H9 (cell line): Measurements from ENCODE around the gene SOCS1. TPM values are rescaled to one million over a fixed set of nuclear protein-coding genes. Genes with fewer than 3 reads are reported as not detected.

Experiments used
- DNase-seq: peaks from one replicate; pipeline ENCODE4 v3.0.0-alpha.2; 2017
- H2AFZ ChIP-seq: one replicate; pipeline ENCODE4 v1.6.1; 2013; ENCODE audit warnings: mild to moderate bottlenecking, low read length, control low read depth, moderate library complexity
- H2AK5ac ChIP-seq: 2 replicates; pipeline ENCODE4 v1.6.1; 2013; ENCODE audit warnings: low read length, control low read depth, mixed read lengths; ENCODE audit not compliant: insufficient read length
- H2BK120ac ChIP-seq: one replicate; pipeline ENCODE4 v1.6.1; 2013; ENCODE audit warnings: low read depth, mild to moderate bottlenecking, low read length, control low read depth, inconsistent platforms; ENCODE audit not compliant: poor library complexity, severe bottlenecking
- H2BK12ac ChIP-seq: 2 replicates; pipeline ENCODE4 v1.6.1; 2013; ENCODE audit warnings: low read length, control low read depth, mixed read lengths, low read depth; ENCODE audit not compliant: insufficient read length
- H2BK15ac ChIP-seq: 2 replicates; pipeline ENCODE4 v1.6.1; 2013; ENCODE audit warnings: low read depth, low read length, control low read depth
- H2BK20ac ChIP-seq: one replicate; pipeline ENCODE4 v1.6.1; 2013; ENCODE audit warnings: low read depth, mild to moderate bottlenecking, low read length, control low read depth, inconsistent platforms; ENCODE audit not compliant: poor library complexity, severe bottlenecking
- H2BK5ac ChIP-seq: 2 replicates; pipeline ENCODE4 v1.6.1; 2013; ENCODE audit warnings: low read length, control low read depth, mixed read lengths; ENCODE audit not compliant: insufficient read length
- H3K14ac ChIP-seq: 2 replicates; pipeline ENCODE4 v1.6.1; 2013; ENCODE audit warnings: low read length, control low read depth; ENCODE audit not compliant: insufficient read depth
- H3K18ac ChIP-seq: 2 replicates; pipeline ENCODE4 v1.6.1; 2013; ENCODE audit warnings: low read depth, mild to moderate bottlenecking, mixed read lengths, low read length, control low read depth; ENCODE audit not compliant: insufficient read length
- H3K23ac ChIP-seq: 2 replicates; pipeline ENCODE4 v1.6.1; 2013; ENCODE audit warnings: low read length, control low read depth, mixed read lengths, low read depth; ENCODE audit not compliant: insufficient read length
- H3K23me2 ChIP-seq: 2 replicates; pipeline ENCODE4 v1.6.1; 2013; ENCODE audit warnings: low read depth, mild to moderate bottlenecking, mixed read lengths, low read length, control low read depth; ENCODE audit not compliant: insufficient read length, poor library complexity, severe bottlenecking
- H3K27ac ChIP-seq: 2 replicates; pipeline ENCODE4 v1.5.1; 2013; ENCODE audit warnings: low read length, control low read depth, mixed read lengths, low read depth; ENCODE audit not compliant: insufficient read length
- H3K27me3 ChIP-seq: 2 replicates; pipeline ENCODE4 v1.6.1; 2013; ENCODE audit warnings: low read length, control low read depth, inconsistent platforms; ENCODE audit not compliant: insufficient read depth
- H3K4ac ChIP-seq: 2 replicates; pipeline ENCODE4 v1.6.1; 2013; ENCODE audit warnings: low read depth, mild to moderate bottlenecking, control low read depth, inconsistent platforms, low read length, moderate library complexity
- H3K4me1 ChIP-seq: 2 replicates; pipeline ENCODE4 v1.6.1; 2013; ENCODE audit warnings: low read length, control low read depth, inconsistent platforms; ENCODE audit not compliant: insufficient read depth
- H3K4me2 ChIP-seq: 2 replicates; pipeline ENCODE4 v1.6.1; 2013; ENCODE audit warnings: low read length, control low read depth, mixed read lengths; ENCODE audit not compliant: insufficient read length, insufficient read depth
- H3K56ac ChIP-seq: 2 replicates; pipeline ENCODE4 v1.6.1; 2013; ENCODE audit warnings: low read depth, mild to moderate bottlenecking, mixed read lengths, low read length, control low read depth; ENCODE audit not compliant: insufficient read length
- H3K79me1 ChIP-seq: 2 replicates; pipeline ENCODE4 v1.6.1; 2013; ENCODE audit warnings: low read depth, mild to moderate bottlenecking, moderate library complexity, low read length, control low read depth, inconsistent platforms; ENCODE audit not compliant: insufficient read depth, poor library complexity, severe bottlenecking
- H3K79me2 ChIP-seq: 2 replicates; pipeline ENCODE4 v1.6.1; 2013; ENCODE audit warnings: low read length, control low read depth, inconsistent platforms; ENCODE audit not compliant: insufficient read depth
- H3K9ac ChIP-seq: 2 replicates; pipeline ENCODE4 v1.6.1; 2013; ENCODE audit warnings: low read length, control low read depth, mixed read lengths; ENCODE audit not compliant: insufficient read length; ENCODE audit errors: extremely low read depth
- H3K9me3 ChIP-seq: one replicate; pipeline ENCODE4 v1.6.1; 2013; ENCODE audit warnings: low read depth, low read length, inconsistent platforms; ENCODE audit not compliant: control insufficient read depth
- H3T11ph ChIP-seq: one replicate; pipeline ENCODE4 v1.6.1; 2013; ENCODE audit warnings: mild to moderate bottlenecking, low read length, control low read depth, inconsistent platforms
- H4K20me1 ChIP-seq: one replicate; pipeline ENCODE4 v1.6.1; 2013; ENCODE audit not compliant: control insufficient read depth, insufficient read length, insufficient read depth
- H4K5ac ChIP-seq: 2 replicates; pipeline ENCODE4 v1.6.1; 2013; ENCODE audit warnings: low read depth, mild to moderate bottlenecking, mixed read lengths, low read length, control low read depth; ENCODE audit not compliant: insufficient read length
- H4K8ac ChIP-seq: replicated peaks from 2 replicates; pipeline ENCODE4 v1.6.1; 2013; ENCODE audit warnings: low read length, control low read depth, mixed read lengths, low read depth; ENCODE audit not compliant: insufficient read length
- H4K91ac ChIP-seq: 2 replicates; pipeline ENCODE4 v1.6.1; 2013; ENCODE audit warnings: low read depth, mild to moderate bottlenecking, moderate library complexity, mixed read lengths, low read length, control low read depth; ENCODE audit not compliant: insufficient read length
- H3K27ac Mint-ChIP-seq, 3 experiments: 2 replicates in 2 of 3; 3 replicates in 1 of 3; pipeline ENCODE4 v1.8.0; 2020 to 2021; ENCODE audit warnings: mixed read lengths in 3 of 3, mild to moderate bottlenecking in 1 of 3, moderate library complexity in 1 of 3
- H3K27me3 Mint-ChIP-seq: 2 replicates; pipeline ENCODE4 v1.8.0; 2021; ENCODE audit warnings: low read depth, mild to moderate bottlenecking, moderate library complexity, mixed read lengths
- H3K36me3 Mint-ChIP-seq, 3 experiments: 2 replicates in 2 of 3; 3 replicates in 1 of 3; pipeline ENCODE4 v1.8.0; 2020 to 2021; ENCODE audit warnings: low read depth in 3 of 3, mixed read lengths in 3 of 3; ENCODE audit not compliant: insufficient read depth in 1 of 3
- H3K4me1 Mint-ChIP-seq, 2 experiments: 2 replicates each; pipeline ENCODE4 v1.8.0; 2020; ENCODE audit warnings: mixed read lengths in 2 of 2
- H3K4me3 Mint-ChIP-seq, 2 experiments: 2 replicates in 1 of 2; 3 replicates in 1 of 2; pipeline ENCODE4 v1.8.0; 2020 to 2021; ENCODE audit warnings: mild to moderate bottlenecking in 2 of 2, mixed read lengths in 2 of 2, moderate library complexity in 1 of 2
- H3K9me3 Mint-ChIP-seq, 2 experiments: 2 replicates in 1 of 2; 3 replicates in 1 of 2; pipeline ENCODE4 v1.8.0; 2020; ENCODE audit warnings: mild to moderate bottlenecking in 2 of 2, mixed read lengths in 2 of 2, moderate library complexity in 1 of 2
- WGBS: extraction: QIAGEN DNeasy Blood & Tissue Kit; methylation state at CpG from one replicate; pipeline ENCODE4 v1.1.7; 2013; ENCODE audit warnings: missing lambda C conversion rate, low lambda C conversion rate, mixed read lengths; ENCODE audit not compliant: insufficient read length; ENCODE audit errors: extremely low coverage; 5-methylcytosine and 5-hydroxymethylcytosine counted together
- total RNA-seq: library from RNA; stranded (reverse); gene quantifications from 2 replicates; pipeline ENCODE4 v1.2.1, GENCODE V29; 2021
- TF ChIP-seq, protein P1 (sequence below): fragments of 200-600 bp; sonication (generic); conservative IDR thresholded peaks from 3 replicates; pipeline ENCODE4 v1.8.0; 2021; ENCODE audit warnings: antibody characterized with exemption, mild to moderate bottlenecking

SOCS1 gene
- total RNA-seq, 1 experiment from 2014 or later, result 11.0 TPM

DNA sequence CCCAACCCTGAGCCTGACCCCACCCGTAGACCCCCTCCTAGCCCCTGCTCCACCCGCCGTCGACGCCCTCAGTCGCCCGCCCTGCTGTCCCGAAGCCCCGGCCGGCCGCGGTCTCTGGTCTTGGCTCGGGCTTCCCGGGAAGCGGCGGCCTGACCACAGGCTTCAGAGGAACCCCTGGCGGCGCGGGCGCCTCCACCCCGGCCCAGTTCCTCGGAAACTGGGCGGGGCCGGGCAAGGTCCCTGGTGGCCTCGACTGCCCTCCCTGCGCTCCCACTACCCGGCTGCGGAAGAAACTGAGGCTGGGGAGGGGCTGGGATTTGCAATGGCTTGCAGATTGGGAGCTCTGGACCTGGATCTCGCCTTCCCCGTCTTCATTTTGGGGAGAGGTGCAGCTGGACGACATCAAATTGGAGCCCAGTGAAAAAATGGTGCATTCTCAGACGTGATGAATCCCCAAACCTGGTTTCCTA is 692 bp upstream of the SOCS1 start:
- no peak overlapping the region for H4K91ac ChIP-seq
- H3K4me2 ChIP-seq, result peak overlapping the region; percentile 78
- H3K18ac ChIP-seq, result peak overlapping the region; percentile 66
- no peak overlapping the region for H2BK120ac ChIP-seq
- no peaks in the 10 kb centered on the region for H3K9me3 ChIP-seq
- H3K4me1 ChIP-seq, result peaks cover 5% of the 10 kb centered on the region; the same call in 1 of the 2 replicates
- no peak overlapping the region for H2BK15ac ChIP-seq
- no peak overlapping the region for H2BK5ac ChIP-seq
- no peak overlapping the region for H2BK12ac ChIP-seq
- Mint-ChIP-seq H3K27ac (peak overlapping the region; percentile 72 to 92 (median 81); a peak in 4 of 7 replicates), H3K4me1 (peaks cover 30 to 31% of the 10 kb centered on the region in 2 experiments), H3K27me3 (no peaks in the 10 kb centered on the region; the same call in 1 of the 2 replicates), H3K4me3 (peak overlapping the region; percentile 87 to 89), H3K36me3 (peaks cover 5 to 13% (median 8%) of the 10 kb centered on the region in 3 experiments; a peak in 5 of 7 replicates), H3K9me3 (no peaks in the 10 kb centered on the region)
- H3K56ac ChIP-seq, result no peak overlapping the region
- H2AFZ ChIP-seq, result no peak overlapping the region
- H3K79me1 ChIP-seq, result no peaks in the 10 kb centered on the region
- peaks cover 6% of the 10 kb centered on the region for H4K20me1 ChIP-seq
- H2AK5ac ChIP-seq, result no peak overlapping the region
- H3K27ac ChIP-seq, result no peak overlapping the region
- no CpG with 5 or more reads among the region's 32 CpGs for WGBS
- TF ChIP-seq, protein P1, sequence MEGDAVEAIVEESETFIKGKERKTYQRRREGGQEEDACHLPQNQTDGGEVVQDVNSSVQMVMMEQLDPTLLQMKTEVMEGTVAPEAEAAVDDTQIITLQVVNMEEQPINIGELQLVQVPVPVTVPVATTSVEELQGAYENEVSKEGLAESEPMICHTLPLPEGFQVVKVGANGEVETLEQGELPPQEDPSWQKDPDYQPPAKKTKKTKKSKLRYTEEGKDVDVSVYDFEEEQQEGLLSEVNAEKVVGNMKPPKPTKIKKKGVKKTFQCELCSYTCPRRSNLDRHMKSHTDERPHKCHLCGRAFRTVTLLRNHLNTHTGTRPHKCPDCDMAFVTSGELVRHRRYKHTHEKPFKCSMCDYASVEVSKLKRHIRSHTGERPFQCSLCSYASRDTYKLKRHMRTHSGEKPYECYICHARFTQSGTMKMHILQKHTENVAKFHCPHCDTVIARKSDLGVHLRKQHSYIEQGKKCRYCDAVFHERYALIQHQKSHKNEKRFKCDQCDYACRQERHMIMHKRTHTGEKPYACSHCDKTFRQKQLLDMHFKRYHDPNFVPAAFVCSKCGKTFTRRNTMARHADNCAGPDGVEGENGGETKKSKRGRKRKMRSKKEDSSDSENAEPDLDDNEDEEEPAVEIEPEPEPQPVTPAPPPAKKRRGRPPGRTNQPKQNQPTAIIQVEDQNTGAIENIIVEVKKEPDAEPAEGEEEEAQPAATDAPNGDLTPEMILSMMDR, result no peak
- peak overlapping the region; percentile 45 for H3K9ac ChIP-seq
- no peaks in the 10 kb centered on the region for H3K27me3 ChIP-seq
- no peak overlapping the region for H4K8ac ChIP-seq
- no peak overlapping the region for H4K5ac ChIP-seq
- no peak overlapping the region for H3K4ac ChIP-seq
- H3T11ph ChIP-seq, result no peak overlapping the region
- no peak overlapping the region for H3K23ac ChIP-seq
- no peak overlapping the region for H2BK20ac ChIP-seq
- H3K14ac ChIP-seq, result no peak overlapping the region
- peaks cover 10% of the 10 kb centered on the region; the same call in 1 of the 2 replicates for H3K79me2 ChIP-seq
- H3K23me2 ChIP-seq, result peaks cover 9% of the 10 kb centered on the region
- DNase-seq, result peak; percentile 57
